HG03025 (cell line): ENCODE data around the gene RIOK3.

Source experiments
- ATAC-seq: cut with Tn5 transposase; IDR thresholded peaks from one replicate; pipeline ENCODE4 v1.9.1; 2021; ENCODE audit warnings: mild to moderate bottlenecking, moderate library complexity; ENCODE audit not compliant: unreplicated experiment, low FRiP score

RIOK3 gene

GRCh38 chr18:23524213-23524707 is 71.2 kb downstream of the RIOK3 start:
- no peak for ATAC-seq

- no peak for ATAC-seq
These were observed 73.5 kb downstream of the RIOK3 start for GRCh38 chr18:23526501-23527063.

GRCh38 chr18:23528580-23529472 is 75.7 kb downstream of the RIOK3 start:
- ATAC-seq, result no peak

GRCh38 chr18:23529604-23530003 is 76.5 kb downstream of the RIOK3 start:
- ATAC-seq, result no peak

- ATAC-seq, result no peak
These were observed 77.1 kb downstream of the RIOK3 start for GRCh38 chr18:23530195-23530594.

GRCh38 chr18:23531912-23532311 is 78.8 kb downstream of the RIOK3 start:
- no peak for ATAC-seq
